GM12875 (cell line): Measurements from ENCODE around the gene STS.

ENCODE experiments used
- H3K4me3 ChIP-seq: one replicate; pipeline ENCODE4 v1.5.1; 2011; ENCODE audit warnings: low read depth, low read length, control low read depth
- TF ChIP-seq, protein P1 (sequence below): IDR thresholded peaks from 2 replicates; pipeline ENCODE4 v1.5.1; 2011; ENCODE audit warnings: low read depth, mild to moderate bottlenecking, control low read depth, inconsistent platforms, low read length, moderate library complexity, borderline replicate concordance; ENCODE audit not compliant: insufficient read depth

STS gene

DNA sequence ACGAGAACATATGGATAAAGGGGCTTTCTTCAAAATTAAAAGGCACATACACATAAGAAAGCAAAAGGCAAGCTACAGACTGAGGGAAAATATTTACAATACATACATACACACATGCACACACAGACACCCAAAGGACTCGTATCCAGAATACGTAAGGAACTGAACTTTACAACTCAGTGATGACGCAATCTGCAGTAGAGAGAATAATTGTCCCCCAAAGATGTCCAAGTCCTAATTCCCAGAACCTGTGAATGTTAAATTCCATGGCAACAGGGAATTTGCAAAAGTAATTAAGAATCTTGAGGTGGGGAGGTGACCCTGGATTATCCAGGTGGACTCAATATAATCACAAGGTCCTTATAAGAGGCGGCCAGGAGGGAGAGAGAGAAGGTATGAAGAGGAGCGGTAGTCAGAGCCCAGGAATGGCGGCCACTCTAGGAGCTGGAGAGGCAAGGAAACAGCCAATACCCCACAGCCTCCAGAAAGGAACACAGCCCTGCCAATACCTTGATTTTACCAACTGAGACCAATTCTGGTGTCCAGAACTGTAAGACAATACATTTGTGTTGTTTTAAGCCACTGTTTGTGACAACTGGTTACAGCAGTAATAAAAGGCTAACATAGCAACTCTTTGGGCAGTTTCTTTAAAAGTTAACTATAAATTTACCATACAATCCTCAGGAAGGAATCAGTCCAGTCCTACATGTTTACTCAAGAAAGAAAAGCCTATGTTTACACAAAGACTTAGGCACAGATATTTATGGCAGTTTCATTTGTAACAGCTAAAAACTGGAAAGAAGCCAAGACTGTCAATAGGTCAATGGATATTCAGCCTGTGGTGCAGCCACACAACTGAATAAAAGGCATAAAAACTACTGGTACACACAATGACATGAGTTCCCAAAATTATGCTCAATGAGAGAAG is 27.3 kb upstream of the STS start:
- TF ChIP-seq, protein P1, sequence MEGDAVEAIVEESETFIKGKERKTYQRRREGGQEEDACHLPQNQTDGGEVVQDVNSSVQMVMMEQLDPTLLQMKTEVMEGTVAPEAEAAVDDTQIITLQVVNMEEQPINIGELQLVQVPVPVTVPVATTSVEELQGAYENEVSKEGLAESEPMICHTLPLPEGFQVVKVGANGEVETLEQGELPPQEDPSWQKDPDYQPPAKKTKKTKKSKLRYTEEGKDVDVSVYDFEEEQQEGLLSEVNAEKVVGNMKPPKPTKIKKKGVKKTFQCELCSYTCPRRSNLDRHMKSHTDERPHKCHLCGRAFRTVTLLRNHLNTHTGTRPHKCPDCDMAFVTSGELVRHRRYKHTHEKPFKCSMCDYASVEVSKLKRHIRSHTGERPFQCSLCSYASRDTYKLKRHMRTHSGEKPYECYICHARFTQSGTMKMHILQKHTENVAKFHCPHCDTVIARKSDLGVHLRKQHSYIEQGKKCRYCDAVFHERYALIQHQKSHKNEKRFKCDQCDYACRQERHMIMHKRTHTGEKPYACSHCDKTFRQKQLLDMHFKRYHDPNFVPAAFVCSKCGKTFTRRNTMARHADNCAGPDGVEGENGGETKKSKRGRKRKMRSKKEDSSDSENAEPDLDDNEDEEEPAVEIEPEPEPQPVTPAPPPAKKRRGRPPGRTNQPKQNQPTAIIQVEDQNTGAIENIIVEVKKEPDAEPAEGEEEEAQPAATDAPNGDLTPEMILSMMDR: no peak
- no peak overlapping the region for H3K4me3 ChIP-seq

DNA sequence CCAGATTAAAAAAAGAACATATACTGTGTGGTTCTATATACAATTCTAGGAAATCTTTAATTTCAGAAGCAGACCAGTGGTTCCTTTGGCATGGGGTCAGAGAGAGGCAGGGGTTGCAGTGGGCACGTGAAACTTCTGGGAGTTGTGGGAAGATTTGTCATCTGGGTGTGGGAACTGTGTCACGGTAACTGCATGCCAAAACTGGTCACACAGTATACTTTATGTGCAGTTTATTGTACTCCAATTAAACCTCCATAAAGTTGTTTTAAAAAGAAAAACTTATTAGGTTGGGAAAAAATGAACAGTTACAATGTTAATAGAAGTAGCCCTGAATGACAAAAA is 26.7 kb upstream of the STS start:
- H3K4me3 ChIP-seq: no peak overlapping the region
- TF ChIP-seq, protein P1: no peak

DNA sequence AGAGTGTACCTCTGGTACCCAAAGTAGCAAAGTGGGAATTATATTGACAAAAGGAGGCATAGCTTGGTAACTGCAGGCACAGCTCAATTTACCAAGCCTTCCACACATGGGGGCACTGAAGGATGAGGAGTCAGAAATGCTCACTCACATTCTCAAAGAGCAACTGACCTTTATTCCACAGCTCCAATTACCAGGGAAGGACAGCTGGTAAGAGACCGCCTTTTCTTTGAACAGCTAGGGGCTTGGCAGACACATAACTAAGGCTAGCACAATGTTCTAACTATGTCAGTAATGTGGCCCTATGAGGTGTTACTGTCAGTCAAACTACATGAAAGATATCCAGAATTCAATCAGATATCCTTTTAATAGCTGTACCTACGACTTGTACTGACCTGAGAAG is 20.5 kb upstream of the STS start:
- TF ChIP-seq, protein P1: no peak
- no peak overlapping the region for H3K4me3 ChIP-seq

DNA sequence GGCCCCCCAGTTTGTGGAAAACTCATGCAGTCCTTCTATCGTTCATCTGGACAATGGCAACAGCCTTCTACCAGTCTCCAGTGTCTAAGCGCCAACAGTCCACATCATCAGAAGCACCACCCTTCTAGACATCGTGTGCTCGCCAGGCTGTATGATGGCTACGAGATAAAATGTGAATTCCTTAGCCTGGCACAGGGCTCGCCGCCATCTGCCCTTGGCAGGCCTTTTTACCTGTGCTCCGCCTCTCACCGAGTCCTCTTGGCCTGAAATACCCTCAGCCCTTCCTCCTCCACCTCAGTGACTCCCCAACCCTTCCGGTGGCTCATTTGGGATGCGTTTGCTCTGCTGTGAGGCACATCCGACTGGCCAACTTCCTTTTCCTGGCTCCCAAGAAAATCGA is 15.9 kb upstream of the STS start:
- TF ChIP-seq, protein P1: no peak

DNA sequence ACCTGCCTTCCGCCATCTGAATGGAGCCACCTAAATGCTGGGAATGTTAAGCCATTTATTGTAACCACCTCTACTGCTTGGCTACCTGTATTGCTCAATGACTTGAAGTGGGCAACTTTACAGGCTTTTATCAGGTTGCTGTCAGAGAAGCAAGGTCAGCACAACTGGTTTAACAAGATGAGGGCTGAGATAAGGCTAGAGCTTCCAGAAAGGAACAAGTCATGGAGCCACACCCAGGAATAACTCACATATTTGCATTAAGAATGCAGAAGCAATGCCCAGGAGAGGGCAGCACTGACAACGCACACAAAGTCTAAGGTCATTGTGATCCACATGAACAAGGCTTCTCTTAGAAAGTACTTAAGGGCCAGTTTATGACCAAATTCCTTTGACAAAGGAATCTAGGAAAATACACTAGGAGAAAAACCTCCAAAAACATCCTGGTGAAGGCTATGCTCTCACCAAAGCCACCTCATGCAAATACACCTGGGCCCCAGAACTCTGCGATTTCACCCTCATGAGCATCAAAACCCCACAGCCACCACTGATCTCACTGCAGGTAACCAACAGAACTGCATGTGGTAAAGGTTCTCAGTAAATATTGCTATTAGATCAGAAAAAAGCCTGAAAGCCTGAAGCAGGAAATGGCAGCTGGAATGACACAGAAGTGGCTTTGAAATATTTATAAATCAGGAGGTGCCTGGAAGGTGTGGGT is 15.0 kb upstream of the STS start:
- no peak overlapping the region for H3K4me3 ChIP-seq
- TF ChIP-seq, protein P1: peak; percentile 61; the same call in 1 of the 2 replicates

More for the DNA sequence above, 15.9 kb upstream of the STS start:
- no peak overlapping the region for H3K4me3 ChIP-seq

DNA sequence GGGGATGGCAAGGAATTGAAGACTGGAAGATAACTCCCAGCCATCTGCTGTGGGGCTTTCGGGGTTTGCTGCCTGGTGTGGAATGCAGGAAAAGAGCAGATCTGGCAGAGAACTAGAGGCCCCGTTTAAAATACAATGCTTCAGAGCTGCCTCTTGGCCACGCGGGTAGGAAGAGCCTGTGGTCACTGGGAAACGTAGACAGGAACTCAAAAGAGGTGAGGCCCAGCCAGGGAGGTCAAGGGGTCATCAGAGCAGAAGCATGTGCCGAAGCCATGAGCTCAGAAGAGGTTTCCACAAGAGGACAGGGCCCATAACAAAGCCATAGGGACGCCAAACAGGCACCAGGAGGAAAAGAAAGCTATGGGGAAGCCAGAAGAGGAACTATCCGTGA is 14.5 kb upstream of the STS start:
- H3K4me3 ChIP-seq: no peak overlapping the region

More for the DNA sequence above, 14.5 kb upstream of the STS start:
- TF ChIP-seq, protein P1: no peak
